NCI-H2107 treated with DMSO at 0.1 percent for 48 hours (cell line): ENCODE measurements around the gene SLC16A6.
"Not testable (repeated sequence)": the region's sequence is repeated elsewhere in the genome, so short reads cannot be mapped to it uniquely, and the experiment has no call there.

Source experiments
- DNase-seq: peaks from one replicate; lab custom pipeline; 2025; ENCODE audit not compliant: unreplicated experiment; lab: John Stamatoyannopoulos, UW

SLC16A6 gene, protein sequence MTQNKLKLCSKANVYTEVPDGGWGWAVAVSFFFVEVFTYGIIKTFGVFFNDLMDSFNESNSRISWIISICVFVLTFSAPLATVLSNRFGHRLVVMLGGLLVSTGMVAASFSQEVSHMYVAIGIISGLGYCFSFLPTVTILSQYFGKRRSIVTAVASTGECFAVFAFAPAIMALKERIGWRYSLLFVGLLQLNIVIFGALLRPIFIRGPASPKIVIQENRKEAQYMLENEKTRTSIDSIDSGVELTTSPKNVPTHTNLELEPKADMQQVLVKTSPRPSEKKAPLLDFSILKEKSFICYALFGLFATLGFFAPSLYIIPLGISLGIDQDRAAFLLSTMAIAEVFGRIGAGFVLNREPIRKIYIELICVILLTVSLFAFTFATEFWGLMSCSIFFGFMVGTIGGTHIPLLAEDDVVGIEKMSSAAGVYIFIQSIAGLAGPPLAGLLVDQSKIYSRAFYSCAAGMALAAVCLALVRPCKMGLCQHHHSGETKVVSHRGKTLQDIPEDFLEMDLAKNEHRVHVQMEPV

DNA sequence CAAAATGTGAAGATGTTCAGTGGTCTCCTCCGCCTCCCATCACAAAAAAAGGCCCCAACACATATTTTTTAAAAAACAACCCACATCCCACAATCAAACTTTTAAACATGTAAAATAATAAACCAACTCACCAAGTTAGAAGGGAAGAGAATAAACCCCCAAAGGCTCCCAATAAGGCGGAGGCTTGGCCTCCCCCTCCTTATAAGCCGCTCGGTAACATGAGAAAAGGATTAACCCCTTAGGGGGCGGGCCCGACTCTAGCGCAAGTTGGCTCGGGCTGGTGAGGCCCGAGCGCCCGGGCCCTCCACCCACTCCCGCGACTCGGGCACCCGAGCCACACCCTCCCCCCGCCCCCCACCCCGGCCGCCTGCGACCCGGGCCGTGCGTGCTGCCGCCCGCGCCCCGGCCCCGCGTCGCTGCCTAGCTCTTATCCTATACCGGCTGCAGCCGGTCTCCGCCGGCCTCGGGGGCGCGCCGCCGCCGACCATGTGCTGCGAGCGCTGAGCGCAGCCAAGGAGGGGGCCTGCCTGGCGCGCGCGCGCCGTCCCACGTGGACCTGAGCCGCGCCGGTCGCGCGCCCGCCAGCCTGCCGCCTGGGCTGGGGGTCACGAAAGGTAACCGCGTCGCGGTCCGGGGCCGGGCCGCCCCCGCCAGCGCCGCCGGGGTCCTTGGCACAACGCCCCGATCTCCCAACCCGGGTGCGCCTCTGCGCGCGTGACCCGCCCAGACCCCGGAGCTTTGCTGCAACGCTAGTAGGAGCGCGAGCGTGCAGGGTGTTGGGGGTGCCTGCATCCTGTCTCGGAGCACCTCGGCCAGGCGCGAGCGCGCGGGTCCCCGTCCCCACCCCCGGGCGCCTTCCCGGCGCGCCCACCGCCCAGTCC, at the start of gene SLC16A6, which contains the start of gene ARSG:
SLC16A6 (minus strand) TSS at position 173 of the 881 bp plus-strand sequence. CDS start 12,807 bp downstream, outside the sequence.
ARSG (plus strand) TSS at position 541 of the 881 bp plus-strand sequence. CDS start 15,999 bp downstream, outside the sequence.
- peak; percentile 11 for DNase-seq

DNA sequence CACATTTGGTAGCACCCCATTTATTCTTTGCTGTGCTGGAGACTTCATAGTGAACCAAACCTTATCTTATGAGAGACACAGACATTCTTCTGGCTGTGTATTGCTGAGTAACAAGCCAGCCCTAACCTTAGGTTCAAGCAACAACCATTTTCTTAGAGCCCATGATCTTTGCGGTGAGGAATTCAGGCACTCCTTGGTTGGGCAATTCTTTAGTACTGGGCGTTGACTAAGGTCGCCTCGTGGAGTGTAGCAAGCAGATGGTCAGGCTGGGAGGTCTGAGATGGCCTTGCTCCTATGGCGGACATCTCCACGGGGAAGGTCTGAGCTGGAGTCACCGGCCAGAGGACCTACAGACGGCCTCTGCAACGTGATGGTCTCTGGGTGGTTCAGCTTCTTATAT, 43.5 kb upstream of the SLC16A6 start:
- DNase-seq = no peak

DNA sequence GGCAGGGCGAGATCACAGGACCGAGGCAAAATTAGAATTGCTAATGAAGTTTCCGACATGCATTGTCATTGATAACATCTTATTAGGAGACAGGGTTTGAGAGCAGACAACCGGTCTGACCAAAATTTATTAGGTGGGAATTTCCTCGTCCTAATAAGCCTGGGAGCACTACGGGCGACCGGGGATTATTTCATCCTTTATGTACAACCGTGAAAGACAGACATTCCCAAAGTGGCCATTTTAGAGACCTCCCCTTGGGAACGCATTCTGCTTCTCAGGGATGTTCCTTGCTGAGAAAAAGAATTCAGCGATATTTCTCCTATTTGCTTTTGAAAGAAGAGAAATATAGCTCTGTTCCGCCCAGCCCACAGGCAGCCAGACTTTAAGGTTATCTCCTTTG, 41.0 kb upstream of the SLC16A6 start:
- DNase-seq = not testable (repeated sequence)

DNA sequence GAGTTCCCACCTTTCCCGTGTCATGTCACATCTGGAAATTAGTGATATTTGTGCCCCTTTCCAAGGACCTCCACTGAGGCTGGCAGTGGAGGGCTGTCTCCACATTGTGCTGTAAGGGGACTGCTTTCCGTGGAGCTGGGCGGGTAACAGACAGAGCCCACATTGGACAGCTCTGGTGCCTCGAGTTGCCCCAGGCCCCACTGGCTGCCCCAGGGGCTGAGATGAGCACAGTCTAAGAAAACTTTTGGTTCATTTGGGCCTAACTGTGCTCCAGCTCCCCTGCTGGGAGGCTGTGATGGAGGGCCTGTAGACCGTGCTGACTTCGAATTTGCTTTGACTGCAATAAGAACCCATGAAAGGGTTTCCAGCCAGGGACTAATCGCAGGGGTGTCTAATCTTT, 38.4 kb upstream of the SLC16A6 start:
- DNase-seq = no peak

DNA sequence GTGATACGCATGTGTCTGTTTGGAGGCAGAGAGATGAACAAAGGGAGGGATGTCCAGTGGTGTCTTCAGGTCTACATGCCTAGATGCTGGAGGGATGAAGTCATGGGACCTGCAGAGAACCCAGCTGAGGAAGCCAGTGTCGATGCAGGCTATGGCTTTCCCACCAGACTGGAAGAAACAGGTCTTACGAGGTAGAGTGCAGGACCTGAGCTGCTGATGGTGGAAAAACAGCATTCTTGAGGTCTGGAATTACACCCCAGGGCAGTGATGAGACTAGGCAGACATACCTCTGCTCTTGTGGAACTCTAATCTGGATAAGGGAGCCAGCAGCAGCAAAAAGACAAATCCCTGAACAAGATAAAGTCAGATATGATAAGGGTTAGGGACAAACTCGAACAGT, 37.7 kb upstream of the SLC16A6 start:
- DNase-seq = no peak

DNA sequence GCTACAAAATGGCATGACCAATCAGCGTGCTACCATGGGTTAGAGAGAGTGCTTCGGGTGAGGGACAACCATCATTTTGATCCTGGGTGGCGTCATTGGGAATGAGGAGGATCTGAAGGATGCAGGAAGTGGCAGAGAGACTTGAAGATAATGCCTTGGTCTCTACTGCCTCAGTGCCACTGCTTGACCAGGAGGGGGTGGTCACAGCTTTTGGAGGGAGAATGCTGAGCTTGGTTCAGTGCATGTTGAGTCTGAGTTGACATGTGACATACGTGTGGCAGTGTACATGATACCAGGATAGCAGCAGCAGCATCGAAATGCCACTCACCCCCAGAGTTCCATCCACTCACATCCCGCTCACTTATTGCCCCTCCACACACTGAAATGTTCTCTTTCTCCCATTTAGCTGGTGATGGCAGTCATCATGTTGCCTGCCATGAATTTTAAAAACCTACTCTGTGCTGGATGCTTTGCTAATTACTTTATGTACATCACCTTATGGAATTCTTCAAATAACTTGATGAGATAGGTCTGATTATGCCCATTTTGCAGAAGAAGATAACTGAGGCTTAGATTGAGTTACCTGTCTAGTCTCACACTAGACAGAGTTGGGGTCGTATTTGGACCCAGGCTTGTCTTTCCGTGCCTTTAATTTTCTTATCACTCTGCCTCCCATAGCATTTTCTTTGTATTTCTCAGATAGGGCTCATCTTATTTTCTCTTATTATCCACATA, 37.1 kb upstream of the SLC16A6 start:
- DNase-seq = no peak

DNA sequence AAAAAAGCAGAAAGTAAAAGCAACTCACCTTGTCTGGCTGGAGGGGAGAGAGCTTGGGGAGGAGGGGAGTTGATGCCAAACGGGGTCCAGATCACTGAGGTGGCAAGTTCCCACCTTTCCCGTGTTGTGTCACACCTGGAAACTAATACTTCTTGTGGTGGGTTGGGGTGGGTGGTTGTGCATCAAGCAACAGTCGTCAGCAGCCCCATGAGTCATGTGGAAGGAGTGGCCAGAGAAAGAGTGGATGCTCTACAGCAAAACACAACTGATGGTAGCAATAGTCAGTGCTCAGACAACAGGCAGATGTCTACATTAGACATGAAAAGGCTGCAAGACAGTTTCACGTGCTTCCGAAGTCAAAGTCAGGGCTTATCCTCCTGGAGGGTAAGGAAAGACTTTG, 35.8 kb upstream of the SLC16A6 start:
- no peak for DNase-seq

DNA sequence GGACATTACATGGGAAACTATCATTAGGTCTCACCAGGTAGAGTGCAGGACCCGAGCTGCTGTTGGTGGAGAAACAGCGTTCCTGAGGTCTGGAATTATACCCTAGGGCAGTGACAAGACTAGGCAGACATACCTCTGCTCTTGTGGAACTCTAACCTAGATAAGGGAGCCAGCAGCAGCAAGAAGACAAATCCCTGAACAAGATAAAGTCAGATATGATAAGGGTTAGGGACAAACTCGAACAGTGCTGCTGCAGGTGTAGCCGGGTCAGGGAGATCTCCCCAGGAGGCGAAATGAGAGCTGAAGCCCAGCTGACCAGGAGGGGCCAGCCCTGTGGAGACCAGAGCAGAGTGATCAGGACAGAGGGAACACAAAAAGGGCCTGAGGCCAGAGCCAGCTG, 35.0 kb upstream of the SLC16A6 start:
- no peak for DNase-seq

DNA sequence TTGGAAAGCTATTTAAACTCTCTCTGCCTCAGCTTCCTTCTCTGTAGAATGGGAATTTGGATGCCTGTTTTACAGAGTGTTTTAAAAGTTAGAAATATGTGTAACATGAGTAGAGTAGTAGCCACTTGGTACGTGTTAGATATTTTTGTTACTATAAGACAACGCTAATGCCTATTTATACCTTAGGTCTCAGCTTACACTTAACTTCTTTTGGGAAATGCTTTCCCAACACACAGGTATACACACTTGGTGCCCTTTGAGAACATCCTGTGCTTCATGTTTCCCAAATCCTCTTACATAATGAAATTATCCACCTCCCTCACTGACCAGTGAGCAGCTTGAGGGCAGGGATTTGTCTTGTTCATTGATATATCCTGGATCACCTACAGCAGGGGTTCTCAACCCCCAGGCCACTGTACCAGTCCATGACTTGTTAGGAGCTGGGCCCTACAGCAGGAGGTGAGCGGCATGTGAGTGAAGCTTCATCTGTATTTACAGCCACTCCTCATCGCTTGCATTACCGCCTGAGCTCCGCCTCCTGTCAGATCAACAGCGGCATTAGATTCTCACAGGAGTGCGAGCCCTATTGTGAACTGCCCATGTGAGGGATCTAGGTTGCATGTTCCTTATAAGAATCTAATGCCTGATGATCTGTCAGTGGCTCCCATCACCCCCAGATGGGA, 33.9 kb upstream of the SLC16A6 start:
- DNase-seq = no peak

DNA sequence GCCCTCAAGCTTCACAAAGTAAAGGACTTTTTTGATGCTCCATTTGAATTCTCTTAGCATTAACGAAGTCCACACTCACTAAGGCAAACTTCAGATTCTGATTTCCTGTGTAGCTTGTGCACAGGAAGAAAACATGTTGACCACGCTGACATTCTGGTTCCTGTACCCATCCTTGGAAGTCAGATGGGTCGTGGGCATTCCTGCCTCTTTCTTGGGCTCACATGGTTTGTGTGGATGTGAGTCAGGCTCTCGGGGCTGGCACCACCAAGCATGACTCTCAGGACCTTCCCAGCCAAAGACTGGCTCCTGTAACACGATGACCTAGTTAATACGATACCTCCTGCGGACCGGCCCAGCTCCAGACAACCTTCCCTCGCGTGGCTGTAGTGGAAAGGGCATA, 33.2 kb upstream of the SLC16A6 start:
- no peak for DNase-seq

DNA sequence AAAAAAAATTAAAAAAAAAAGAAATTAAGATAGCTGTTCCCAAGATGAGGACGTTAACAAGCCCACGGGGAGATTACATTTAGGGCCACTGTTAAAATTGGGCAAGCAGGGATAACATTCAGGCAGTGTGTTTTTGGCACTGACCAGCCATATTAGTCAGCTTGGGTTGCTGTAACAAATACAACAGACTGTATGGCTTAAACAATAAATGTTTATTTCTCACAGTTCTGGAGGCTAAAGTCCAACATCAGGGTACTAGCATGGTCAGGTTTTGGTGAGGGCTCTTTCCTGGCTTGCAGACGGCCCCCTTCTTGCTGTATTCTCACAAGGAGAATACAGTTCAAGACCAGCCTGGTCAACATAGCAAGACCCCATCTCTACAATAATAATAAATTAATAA, 31.7 kb upstream of the SLC16A6 start:
- no peak for DNase-seq

DNA sequence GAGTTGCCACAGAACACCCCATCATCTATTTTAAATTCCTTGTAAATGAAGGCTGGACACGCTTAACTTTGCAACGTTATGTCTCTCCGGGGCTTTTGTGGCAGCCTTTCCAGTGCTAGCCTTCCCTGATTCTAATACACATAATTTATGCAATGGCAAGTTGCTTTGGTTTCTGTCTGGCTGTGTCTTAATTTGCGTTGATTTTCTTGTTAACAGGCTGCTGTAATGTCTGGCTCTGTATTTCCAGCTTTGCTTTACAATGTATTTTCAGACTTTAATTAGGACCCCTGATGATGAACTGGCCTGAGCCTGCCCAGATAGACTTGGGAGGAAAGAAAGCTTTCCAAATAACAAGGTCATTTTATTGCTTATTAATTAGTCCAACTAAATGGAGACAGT, 30.6 kb upstream of the SLC16A6 start:
- DNase-seq = no peak

DNA sequence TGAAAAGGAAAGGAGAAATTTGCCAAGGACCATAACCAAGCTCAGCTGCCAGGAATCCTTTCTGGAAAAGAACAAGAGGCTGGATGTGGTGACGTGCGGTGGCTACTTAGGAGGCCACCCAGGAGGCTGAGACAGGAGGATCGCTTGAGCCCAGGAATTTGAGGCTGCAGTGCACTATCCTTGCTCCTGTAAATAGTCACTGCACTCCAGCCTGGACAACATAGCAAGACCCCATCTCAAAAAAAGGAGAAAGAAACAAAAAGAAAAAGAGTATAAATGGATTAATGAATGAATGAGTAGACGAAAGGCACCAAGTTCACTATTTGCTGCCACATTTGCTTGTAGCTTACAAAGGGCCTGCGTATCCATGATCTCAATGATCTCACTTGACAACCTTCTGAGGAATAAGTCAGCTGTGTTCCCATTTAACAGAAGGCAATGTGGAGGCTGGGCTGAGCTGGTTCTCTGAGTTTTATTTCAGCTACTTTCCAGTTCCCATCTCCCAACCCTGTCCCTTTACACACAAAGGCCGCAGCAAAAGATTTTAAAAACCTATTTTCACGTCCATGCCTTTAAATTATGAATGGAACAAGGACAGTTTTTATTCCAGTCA, 30.1 kb upstream of the SLC16A6 start:
- DNase-seq = no peak

DNA sequence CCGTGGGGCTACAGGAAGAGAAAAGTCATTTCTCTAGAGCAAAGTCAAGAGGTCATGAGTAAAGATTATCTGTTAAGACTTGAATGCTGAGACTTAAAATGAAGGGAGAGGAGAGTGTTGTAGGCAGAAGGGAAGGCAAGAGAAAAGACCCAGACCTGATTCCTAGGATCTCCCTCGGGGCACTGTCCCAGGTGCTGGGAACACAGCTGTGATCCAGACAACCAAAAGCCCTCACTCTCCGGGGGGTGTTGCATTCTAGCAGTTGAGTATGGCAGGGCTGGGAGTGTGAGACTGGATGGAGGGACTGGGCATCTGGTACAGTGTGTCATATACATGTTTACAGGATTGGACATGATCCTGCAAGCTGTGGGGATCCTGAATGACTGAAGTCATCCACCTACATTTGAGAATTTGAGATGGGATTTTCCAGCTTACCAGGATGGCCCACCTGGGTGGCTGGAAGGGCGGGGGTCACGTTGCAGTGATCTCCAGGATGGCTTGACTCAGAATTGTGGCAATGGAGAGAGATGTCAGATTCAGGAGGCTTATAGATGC, 29.5 kb upstream of the SLC16A6 start:
- DNase-seq = no peak

DNA sequence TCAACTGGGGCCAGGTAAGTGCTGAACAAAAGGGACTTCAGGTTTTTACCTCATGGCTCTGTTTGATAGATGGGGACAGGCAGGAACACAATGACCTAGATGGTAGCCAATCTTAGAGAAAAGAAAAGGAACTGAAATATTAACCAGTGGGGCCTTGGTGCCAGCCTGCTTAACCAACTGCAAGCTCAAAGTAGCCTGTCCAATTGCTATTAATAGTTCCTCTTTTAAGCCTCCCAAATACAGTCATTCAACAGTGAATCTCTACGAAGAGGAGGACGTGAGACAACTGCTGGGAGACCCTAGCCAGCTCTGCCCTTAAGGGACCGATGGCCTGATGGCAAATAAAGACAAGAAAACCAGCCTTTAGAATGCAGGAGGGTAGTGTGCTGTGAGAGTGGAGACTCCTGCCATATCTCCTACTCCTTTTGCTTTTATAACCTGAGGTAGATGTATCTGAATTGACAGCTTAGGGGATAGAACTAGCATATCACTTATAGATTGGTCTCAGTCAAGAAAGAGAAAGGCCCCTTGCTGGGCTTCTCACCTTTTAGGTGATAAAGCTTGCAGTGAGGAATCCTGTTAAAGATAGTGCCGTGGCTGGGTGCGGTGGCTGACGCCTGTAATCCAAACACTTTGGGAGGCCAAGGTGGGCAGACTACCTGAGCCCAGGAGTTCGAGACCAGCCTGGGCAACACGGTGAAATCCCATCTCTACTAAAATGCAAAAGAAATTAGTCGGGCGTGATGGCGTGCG, 28.7 kb upstream of the SLC16A6 start:
- DNase-seq = no peak

DNA sequence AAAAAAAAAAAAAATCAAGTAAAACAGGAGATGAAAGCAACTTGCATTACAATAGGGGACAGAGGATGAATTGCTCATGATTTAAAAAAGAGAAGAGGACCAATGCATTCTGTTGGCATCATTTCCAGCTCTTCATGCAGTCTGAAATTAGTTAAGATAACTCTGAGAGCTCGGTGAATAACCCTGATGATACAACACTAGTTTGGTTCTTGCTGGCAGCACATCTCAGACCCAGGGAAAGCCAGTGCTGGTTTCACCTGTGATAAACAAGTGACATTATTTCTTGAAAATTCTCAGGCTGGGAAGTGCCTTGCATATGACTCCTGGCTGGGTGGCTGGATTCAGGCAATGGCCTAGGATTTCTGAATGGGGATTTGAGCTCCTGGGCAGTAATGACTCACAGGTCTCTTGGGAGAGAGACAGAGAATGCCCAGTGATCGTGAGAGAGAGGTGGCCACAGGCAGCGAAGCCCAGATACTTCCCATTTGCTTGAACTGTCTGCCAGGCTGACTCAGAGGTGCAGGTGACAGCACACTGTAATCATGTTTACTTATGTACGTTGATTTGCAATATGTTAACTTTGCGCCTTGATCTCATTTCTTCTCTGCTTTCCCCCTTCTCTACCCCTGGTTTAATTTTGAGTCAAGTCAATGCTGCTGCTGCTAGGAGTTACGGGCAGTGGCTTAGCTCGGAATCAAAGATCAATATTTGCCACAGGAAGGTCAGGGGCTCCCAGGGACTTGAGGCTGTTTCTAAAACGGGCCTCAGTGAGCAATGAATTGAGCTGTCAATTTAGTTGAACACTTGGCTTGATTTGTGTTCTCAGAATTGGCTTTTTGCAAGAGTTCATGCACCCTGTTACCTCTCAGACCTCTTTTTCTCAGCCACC, 27.4 kb upstream of the SLC16A6 start:
- peak; percentile 17 for DNase-seq

DNA sequence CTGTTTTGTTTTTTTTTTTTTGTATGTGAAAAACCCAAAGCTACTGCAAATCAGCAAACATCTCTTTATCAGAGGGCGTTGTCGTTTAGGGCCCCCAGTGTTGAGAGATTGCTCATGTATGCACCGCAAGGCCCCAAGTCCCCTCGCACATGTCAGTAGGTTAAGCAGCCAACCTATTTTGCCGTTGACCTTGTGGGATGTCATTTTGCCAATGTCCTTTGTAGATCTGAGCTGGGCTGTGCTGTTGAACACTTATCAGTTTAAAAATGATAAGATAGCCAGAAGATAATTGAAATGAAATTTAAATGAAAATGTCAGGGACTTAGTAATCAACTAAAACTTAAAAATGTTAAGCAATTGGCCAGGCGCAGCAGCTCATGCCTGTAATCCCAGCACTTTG, 26.5 kb upstream of the SLC16A6 start:
- DNase-seq = no peak

DNA sequence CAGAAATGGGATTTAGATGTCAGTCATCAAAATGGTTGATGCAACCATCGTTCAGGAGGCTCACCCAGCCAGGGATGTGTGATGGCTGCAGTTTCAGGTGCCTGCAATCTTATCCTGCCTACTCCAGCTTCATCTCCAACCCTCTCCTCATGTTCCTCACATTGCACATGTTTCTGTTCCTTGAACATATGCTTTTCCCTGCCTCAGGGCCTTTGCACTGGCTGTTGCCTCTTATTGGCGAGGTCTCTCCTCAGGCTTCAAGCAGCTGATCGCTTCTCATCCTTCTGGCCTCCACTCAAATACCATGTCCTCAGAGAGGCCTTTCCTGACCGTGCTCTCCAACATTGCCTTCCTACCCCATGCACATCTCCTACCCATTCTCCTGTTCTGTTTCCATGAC, 25.0 kb upstream of the SLC16A6 start:
- DNase-seq = no peak
